HG03097 (cell line): ENCODE results near the gene BARX1.
"Not testable (repeated sequence)": the region's sequence is repeated elsewhere in the genome, so short reads cannot be mapped to it uniquely, and the experiment has no call there.

Experiments
- ATAC-seq: cut with Tn5 transposase; IDR thresholded peaks from one replicate; pipeline ENCODE4 v1.9.1; 2021; ENCODE audit not compliant: unreplicated experiment, low FRiP score

BARX1 gene

GRCh38 chr9:93955111-93955980 lies at the start of gene BARX1:
TSS of gene BARX1 (minus strand) at chr9:93955355. CDS start at chr9:93955146, 209 bp downstream.
- ATAC-seq, result no peak

- no peak for ATAC-seq
Measured at GRCh38 chr9:94002316-94003140, 47.4 kb upstream of the BARX1 start.

- ATAC-seq, result no peak
Measured at GRCh38 chr9:93996863-93997262, 41.7 kb upstream of the BARX1 start.

GRCh38 chr9:93996367-93996766 lies 41.2 kb upstream of the BARX1 start:
- no peak for ATAC-seq

GRCh38 chr9:93994545-93994944 lies 39.4 kb upstream of the BARX1 start:
- no peak for ATAC-seq

GRCh38 chr9:93994132-93994531 lies 39.0 kb upstream of the BARX1 start:
- ATAC-seq, result no peak

GRCh38 chr9:93992830-93993229 lies 37.7 kb upstream of the BARX1 start:
- ATAC-seq, result no peak

- no peak for ATAC-seq
Measured at GRCh38 chr9:93990448-93990847, 35.3 kb upstream of the BARX1 start.

GRCh38 chr9:93988056-93988455 lies 32.9 kb upstream of the BARX1 start:
- no peak for ATAC-seq

GRCh38 chr9:93984860-93985259 lies 29.7 kb upstream of the BARX1 start:
- ATAC-seq, result no peak

GRCh38 chr9:93983875-93984274 lies 28.7 kb upstream of the BARX1 start:
- no peak for ATAC-seq

GRCh38 chr9:93979721-93980120 lies 24.6 kb upstream of the BARX1 start:
- no peak for ATAC-seq

- no peak for ATAC-seq
Measured at GRCh38 chr9:93978551-93978950, 23.4 kb upstream of the BARX1 start.

GRCh38 chr9:93976973-93977372 lies 21.8 kb upstream of the BARX1 start:
- no peak for ATAC-seq

GRCh38 chr9:93976081-93976480 lies 20.9 kb upstream of the BARX1 start:
- ATAC-seq, result no peak

GRCh38 chr9:93975262-93975661 lies 20.1 kb upstream of the BARX1 start:
- ATAC-seq, result no peak

- ATAC-seq, result no peak
Measured at GRCh38 chr9:93974151-93974550, 19.0 kb upstream of the BARX1 start.

- ATAC-seq, result not testable (repeated sequence)
Measured at GRCh38 chr9:93972655-93973054, 17.5 kb upstream of the BARX1 start.

GRCh38 chr9:93969328-93969661 lies 14.1 kb upstream of the BARX1 start:
- ATAC-seq, result no peak

GRCh38 chr9:93968451-93969327 lies 13.5 kb upstream of the BARX1 start:
- no peak for ATAC-seq
